SKM-1 treated with dmso at 0.1 percent for 144 hours (cell line): Measurements from ENCODE around the gene HSPG2.

ENCODE experiments used
- DNase-seq: peaks from one replicate; lab custom pipeline; 2025; ENCODE audit not compliant: unreplicated experiment; lab: John Stamatoyannopoulos, UW

HSPG2 gene

DNA sequence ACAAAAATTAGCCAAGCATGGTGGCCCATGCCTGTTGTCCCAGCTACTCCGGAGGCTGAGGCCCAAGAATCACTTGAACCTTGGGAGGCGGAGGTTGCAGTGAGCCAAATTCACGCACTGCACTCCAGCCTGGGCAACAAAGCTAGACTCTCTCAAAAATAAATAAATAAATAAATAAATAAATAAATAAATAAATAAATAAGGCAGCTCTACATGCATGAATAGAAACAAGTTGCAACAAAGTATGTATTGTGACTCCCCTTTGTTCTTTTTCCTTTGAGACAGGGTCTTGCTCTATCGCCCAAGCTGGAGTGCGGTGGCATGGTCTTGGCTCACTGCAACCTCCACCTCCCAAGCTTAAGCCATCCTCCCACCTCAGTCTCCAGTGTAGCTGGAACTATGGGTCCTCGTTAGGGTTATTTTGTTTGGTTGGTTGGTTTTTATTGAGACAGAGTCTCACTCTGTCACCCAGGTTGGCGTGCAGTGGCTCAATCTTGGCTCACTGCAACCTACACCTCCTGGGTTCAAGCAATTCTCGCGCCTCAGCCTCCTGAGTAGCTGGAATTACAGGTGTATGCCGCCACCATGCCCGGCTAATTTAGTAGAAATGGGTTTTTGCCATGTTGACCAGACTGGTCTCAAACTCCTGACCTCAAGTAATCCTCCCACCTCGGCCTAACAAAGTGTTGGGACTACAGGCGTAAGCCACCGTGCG lies 162.1 kb downstream of the HSPG2 start:
- no peak for DNase-seq

DNA sequence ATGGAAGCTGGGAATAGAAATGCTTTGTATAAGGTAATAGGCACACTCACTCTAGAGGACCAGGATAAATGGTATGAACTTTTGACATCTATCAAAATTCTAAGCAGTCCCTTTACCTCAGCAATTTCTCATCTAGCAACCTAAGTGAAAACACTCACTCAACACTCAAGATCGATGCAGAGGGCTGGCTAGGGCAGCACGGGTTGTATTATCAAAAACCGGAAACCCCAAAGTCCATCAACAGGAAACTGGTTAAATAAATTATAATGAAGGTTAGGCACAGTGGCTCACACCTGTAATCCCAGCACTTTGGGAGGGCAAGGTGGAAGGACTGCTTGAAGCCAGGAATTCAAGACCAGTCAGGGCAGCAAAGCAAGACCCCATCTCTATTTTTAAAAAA lies 163.5 kb downstream of the HSPG2 start:
- DNase-seq = no peak
